HG03457 (cell line): ENCODE results near the gene GTPBP3.

Experiments used
- ATAC-seq: cut with Tn5 transposase; IDR thresholded peaks from one replicate; pipeline ENCODE4 v1.9.1; 2021; ENCODE audit warnings: moderate number of reproducible peaks; ENCODE audit not compliant: unreplicated experiment

GTPBP3 gene

GRCh38 chr19:17309198-17309964 lies 28.0 kb upstream of the GTPBP3 start, which contains the start of gene DDA1:
TSS of gene DDA1 (plus strand) at chr19:17309563. CDS start at chr19:17309655, 92 bp downstream.
- peak; percentile 27 for ATAC-seq

- no peak for ATAC-seq
Measured at GRCh38 chr19:17309965-17310461, 27.3 kb upstream of the GTPBP3 start.

GRCh38 chr19:17311455-17312188 lies 25.7 kb upstream of the GTPBP3 start:
- no peak for ATAC-seq

GRCh38 chr19:17312189-17313113 lies 24.9 kb upstream of the GTPBP3 start:
- no peak for ATAC-seq

- no peak for ATAC-seq
Measured at GRCh38 chr19:17314007-17314593, 23.3 kb upstream of the GTPBP3 start.

- no peak for ATAC-seq
Measured at GRCh38 chr19:17318966-17319365, 18.4 kb upstream of the GTPBP3 start.

- ATAC-seq = no peak
Measured at GRCh38 chr19:17319473-17320238, 17.7 kb upstream of the GTPBP3 start.

GRCh38 chr19:17320435-17320834 lies 16.9 kb upstream of the GTPBP3 start:
- no peak for ATAC-seq

- ATAC-seq = no peak
Measured at GRCh38 chr19:17321655-17322489, 15.5 kb upstream of the GTPBP3 start.

- ATAC-seq = no peak
Measured at GRCh38 chr19:17322854-17323253, 14.5 kb upstream of the GTPBP3 start.

- no peak for ATAC-seq
Measured at GRCh38 chr19:17323300-17323963, 13.9 kb upstream of the GTPBP3 start.

- no peak for ATAC-seq
Measured at GRCh38 chr19:17323964-17324332, 13.4 kb upstream of the GTPBP3 start.

GRCh38 chr19:17324357-17325114 lies 12.8 kb upstream of the GTPBP3 start:
- ATAC-seq = no peak

GRCh38 chr19:17325133-17325532 lies 12.2 kb upstream of the GTPBP3 start:
- no peak for ATAC-seq

- no peak for ATAC-seq
Measured at GRCh38 chr19:17325881-17326594, 11.3 kb upstream of the GTPBP3 start.

GRCh38 chr19:17326595-17326966 lies 10.8 kb upstream of the GTPBP3 start:
- no peak for ATAC-seq

GRCh38 chr19:17327068-17327653 lies 10.2 kb upstream of the GTPBP3 start:
- ATAC-seq = no peak
